Neural progenitor cell (in vitro differentiated cells): ENCODE results near the gene PPP2R5A.

Source experiments
- CTCF ChIP-seq: fragments of 200-600 bp; sonication (generic); IDR thresholded peaks from 2 replicates; pipeline ENCODE4 v1.5.1; 2017; ENCODE audit warnings: antibody characterized with exemption, mild to moderate bottlenecking
- EZH2 ChIP-seq: fragments of 200-600 bp; sonication (generic); IDR thresholded peaks from 2 replicates; pipeline ENCODE4 v1.6.1; 2017; ENCODE audit warnings: antibody characterized with exemption, mild to moderate bottlenecking, moderate library complexity

- no peak for TF ChIP-seq CTCF
- no peak for TF ChIP-seq EZH2
Observed at GRCh38 chr1:212247179-212247721, 38.0 kb upstream of the PPP2R5A start.
